Prostate gland (tissue), 2 donors: ENCODE data around the gene MPEG1. TPM values are rescaled to one million over a fixed set of nuclear protein-coding genes. Genes with fewer than 3 reads are reported as not detected.

ENCODE experiments used
- DNase-seq: peaks from one replicate; pipeline ENCODE4 v3.0.0-alpha.2; 2019; ENCODE audit warnings: low spot score
- H3K27ac ChIP-seq, 2 donors: fragments of 200-600 bp; sonication (generic); 2 replicates each; pipeline ENCODE4 v1.5.1; 2017 to 2019
- H3K27me3 ChIP-seq: fragments of 200-600 bp; sonication (generic); replicated peaks from 2 replicates; pipeline ENCODE4 v1.5.1; 2019; ENCODE audit not compliant: insufficient read depth
- H3K36me3 ChIP-seq, 2 donors: fragments of 200-600 bp; sonication (generic); 1 replicate in 1 of 2; 2 replicates in 1 of 2; pipeline versions ENCODE4 v1.5.1 to v1.8.1; 2017 to 2019
- H3K4me1 ChIP-seq: fragments of 200-600 bp; sonication (generic); replicated peaks from 2 replicates; pipeline ENCODE4 v1.5.1; 2019
- H3K4me3 ChIP-seq, 2 donors: fragments of 200-600 bp; sonication (generic); 2 replicates each; pipeline ENCODE4 v1.5.1; 2017 to 2019
- H3K9me3 ChIP-seq: fragments of 200-600 bp; sonication (generic); 2 replicates; pipeline ENCODE4 v1.5.1; 2017
- POLR2A ChIP-seq: fragments of 450-650 bp; IDR thresholded peaks from one replicate; pipeline ENCODE4 v1.6.1; 2016; ENCODE audit warnings: antibody characterized with exemption, mild to moderate bottlenecking
- POLR2AphosphoS5 ChIP-seq: sonication (generic); formaldehyde crosslinking; IDR thresholded peaks from one replicate; pipeline ENCODE4 v1.6.1; 2017; ENCODE audit warnings: antibody characterized with exemption
- whole genome bisulfite sequencing: methylation state at CpG from one replicate; pipeline ENCODE4 v1.1.5; 2018; 5-methylcytosine and 5-hydroxymethylcytosine counted together
- intact Hi-C: fragments of 100-400 bp; cut with DNase I; formaldehyde crosslinking; loops from one replicate; pipeline ENCODE4 v1.14.2; 2022
- total RNA-seq, 2 donors: library from RNA; depleted of rRNA; stranded (reverse); fragments of >200 nt; gene quantifications; one replicate each; pipeline ENCODE4 v1.1.0, GENCODE V29; 2016
- TF ChIP-seq, protein P1 (sequence below), 4 experiments: fragments of 200-600 bp in 2 of 4; fragments of 450-650 bp in 2 of 4; sonication (generic) in 2 of 4; IDR thresholded peaks; 1 replicate in 3 of 4; 2 replicates in 1 of 4; pipeline ENCODE4 v1.5.1; 2016 to 2019; ENCODE audit warnings: antibody characterized with exemption in 4 of 4, mild to moderate bottlenecking in 2 of 4, moderate library complexity in 2 of 4

MPEG1 gene
- 1 to 10 TPM; 3.2 to 8.2 TPM for total RNA-seq

GRCh38 chr11:59212744-59213631 lies at the start of gene MPEG1:
TSS of gene MPEG1 (minus strand) at chr11:59212927. CDS start at chr11:59212865, 62 bp downstream.
- Histone ChIP-seq H3K9me3 (no peaks in the 10 kb centered on the region), H3K27me3 (no peaks in the 10 kb centered on the region), H3K4me3 (no peak within 1 kb of the TSS), H3K4me1 (no peaks in the 10 kb centered on the region), H3K27ac (no peak within 1 kb of the TSS), H3K36me3 (no peaks in the 10 kb centered on the region)
- 91% methylated on average over 10 of the region's 10 CpGs for WGBS
- intact Hi-C loops = no loop called here
- no peak for TF ChIP-seq POLR2AphosphoS5
- no peak for DNase-seq

DNA sequence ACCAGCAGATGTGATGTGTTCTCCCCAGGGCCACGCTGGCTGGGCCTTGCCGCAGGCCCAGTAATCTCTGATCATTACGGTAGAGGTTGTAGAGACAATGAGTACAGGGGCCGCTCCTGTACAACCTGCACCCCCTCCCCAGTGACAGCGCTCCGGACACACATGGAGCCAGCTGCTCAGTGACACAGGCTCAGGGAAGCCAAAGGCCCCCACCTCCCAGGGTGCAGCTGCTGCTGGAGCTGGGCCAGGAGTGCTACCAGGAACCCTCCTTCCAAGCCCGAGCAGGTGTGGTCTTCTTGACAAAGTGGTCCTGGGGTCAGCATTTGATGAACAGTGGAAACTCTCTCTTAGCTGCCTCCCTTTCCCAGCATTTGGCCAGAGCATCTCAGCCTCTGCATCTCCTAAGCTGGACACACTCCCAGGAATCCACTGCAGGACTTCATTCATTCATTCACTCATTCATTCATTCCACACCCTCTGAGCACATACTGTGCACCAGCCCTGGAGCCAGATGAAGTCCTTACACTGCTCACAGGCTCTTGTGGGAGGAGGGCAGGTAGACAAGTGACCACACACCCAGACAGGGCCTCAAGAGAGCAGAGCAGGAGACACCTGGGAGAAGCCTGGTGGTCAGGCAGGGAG lies 49.6 kb upstream of the MPEG1 start:
- DNase-seq = no peak
- H3K27ac ChIP-seq = no peak overlapping the region
- H3K4me3 ChIP-seq = no peak overlapping the region
- no peaks in the 10 kb centered on the region for H3K36me3 ChIP-seq
- no peaks in the 10 kb centered on the region for H3K9me3 ChIP-seq
- WGBS = 71% methylated on average over 7 of the region's 7 CpGs
- TF ChIP-seq, protein P1, sequence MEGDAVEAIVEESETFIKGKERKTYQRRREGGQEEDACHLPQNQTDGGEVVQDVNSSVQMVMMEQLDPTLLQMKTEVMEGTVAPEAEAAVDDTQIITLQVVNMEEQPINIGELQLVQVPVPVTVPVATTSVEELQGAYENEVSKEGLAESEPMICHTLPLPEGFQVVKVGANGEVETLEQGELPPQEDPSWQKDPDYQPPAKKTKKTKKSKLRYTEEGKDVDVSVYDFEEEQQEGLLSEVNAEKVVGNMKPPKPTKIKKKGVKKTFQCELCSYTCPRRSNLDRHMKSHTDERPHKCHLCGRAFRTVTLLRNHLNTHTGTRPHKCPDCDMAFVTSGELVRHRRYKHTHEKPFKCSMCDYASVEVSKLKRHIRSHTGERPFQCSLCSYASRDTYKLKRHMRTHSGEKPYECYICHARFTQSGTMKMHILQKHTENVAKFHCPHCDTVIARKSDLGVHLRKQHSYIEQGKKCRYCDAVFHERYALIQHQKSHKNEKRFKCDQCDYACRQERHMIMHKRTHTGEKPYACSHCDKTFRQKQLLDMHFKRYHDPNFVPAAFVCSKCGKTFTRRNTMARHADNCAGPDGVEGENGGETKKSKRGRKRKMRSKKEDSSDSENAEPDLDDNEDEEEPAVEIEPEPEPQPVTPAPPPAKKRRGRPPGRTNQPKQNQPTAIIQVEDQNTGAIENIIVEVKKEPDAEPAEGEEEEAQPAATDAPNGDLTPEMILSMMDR (IDR thresholded peaks at IDR 0.05) = no peak
- no peak for TF ChIP-seq POLR2A
- no peaks in the 10 kb centered on the region for H3K27me3 ChIP-seq
- intact Hi-C loops = no loop called here
- H3K4me1 ChIP-seq = no peaks in the 10 kb centered on the region

DNA sequence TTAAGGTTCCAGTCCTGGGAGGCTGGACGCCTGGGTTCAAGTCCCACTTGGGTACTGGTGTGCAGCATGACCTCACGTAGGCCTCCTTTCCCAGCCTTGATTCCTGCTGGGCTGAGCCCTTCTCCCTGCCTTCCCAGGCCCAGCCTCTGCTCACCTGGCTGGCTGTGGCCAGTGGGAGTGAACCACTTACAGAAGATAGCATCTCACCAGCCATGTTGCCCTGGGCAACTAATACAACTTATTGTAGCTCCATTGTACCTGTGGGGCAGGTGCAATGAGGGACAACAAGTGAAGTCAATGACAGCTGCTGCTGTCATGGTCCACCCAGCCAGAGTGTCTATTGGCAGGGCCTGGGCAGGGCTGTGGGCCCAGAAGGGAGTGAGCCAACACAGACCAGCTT lies 48.4 kb upstream of the MPEG1 start:
- Histone ChIP-seq H3K4me1 (no peaks in the 10 kb centered on the region), H3K36me3 (no peaks in the 10 kb centered on the region), H3K27ac (no peak overlapping the region), H3K27me3 (no peaks in the 10 kb centered on the region), H3K4me3 (no peak overlapping the region), H3K9me3 (no peaks in the 10 kb centered on the region)
- intact Hi-C loops = no loop called here
- no peak for TF ChIP-seq POLR2AphosphoS5
- 85% methylated on average over 2 of the region's 2 CpGs for WGBS
- no peak for DNase-seq

DNA sequence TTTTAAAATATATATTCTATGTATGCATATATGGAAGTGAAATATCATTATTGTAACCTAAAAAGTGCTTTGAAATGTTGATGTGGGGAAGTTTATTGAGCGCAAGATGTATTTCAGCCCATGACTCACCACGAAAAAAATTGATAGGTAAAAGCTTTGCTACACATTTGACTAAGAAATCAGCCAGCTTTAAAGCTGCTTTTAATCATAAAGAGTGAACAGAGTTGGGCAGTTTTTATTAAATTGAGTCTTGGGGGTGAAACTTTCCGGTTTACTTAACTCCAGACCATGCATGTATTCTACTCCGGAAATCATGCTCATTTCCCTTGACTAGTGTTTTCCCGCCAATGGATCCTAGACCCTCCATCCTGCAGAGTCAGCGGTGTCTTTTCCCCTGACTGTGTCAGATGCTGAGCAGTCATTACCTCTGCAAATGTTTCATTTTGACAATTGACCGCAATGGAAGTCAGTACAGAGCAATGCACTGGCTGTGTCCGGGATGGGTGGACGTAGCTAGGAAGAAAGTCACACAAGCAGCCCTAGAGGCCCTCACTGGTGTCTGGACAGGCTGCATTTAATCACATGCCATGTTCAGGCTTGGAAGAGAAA lies 47.2 kb upstream of the MPEG1 start:
- intact Hi-C loops = no loop called here
- H3K27ac ChIP-seq = no peak overlapping the region
- TF ChIP-seq POLR2A = no peak
- no peak for TF ChIP-seq POLR2AphosphoS5
- TF ChIP-seq, protein P1 (IDR thresholded peaks at IDR 0.05) = no peak
- H3K36me3 ChIP-seq = no peaks in the 10 kb centered on the region
- H3K27me3 ChIP-seq = no peaks in the 10 kb centered on the region
- H3K4me1 ChIP-seq = no peaks in the 10 kb centered on the region
- DNase-seq = no peak
- no peaks in the 10 kb centered on the region for H3K9me3 ChIP-seq
- H3K4me3 ChIP-seq = no peak overlapping the region
- 91% methylated on average over 9 of the region's 9 CpGs for WGBS

DNA sequence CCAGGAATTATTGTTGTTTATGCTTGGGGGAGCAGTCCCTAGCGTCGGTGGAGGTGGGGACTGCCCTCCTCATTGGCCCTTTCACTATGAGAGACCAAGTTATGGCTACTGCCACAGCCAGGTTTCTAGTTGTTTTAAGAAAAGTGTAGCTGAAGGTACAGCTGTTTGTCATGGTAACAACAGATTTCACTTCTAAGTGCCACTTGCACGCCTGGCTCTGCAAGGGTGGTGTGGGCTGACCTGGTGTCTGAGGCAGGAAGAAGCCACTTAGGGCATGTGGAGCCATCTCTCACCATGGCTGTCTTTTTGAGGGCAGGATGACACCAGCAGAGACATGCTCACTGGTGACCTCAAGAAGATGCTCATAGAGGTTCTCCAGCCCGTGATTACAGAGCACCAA lies 46.3 kb upstream of the MPEG1 start:
- Histone ChIP-seq H3K27ac (no peak overlapping the region), H3K4me3 (no peak overlapping the region), H3K9me3 (no peaks in the 10 kb centered on the region), H3K36me3 (no peaks in the 10 kb centered on the region), H3K27me3 (no peaks in the 10 kb centered on the region), H3K4me1 (no peaks in the 10 kb centered on the region)
- intact Hi-C loops = no loop called here
- no peak for DNase-seq
- TF ChIP-seq, protein P1 (IDR thresholded peaks at IDR 0.05) = no peak
- TF ChIP-seq POLR2A = no peak
- no peak for TF ChIP-seq POLR2AphosphoS5
- WGBS = 70% methylated on average over 4 of the region's 4 CpGs
